Heart left ventricle (tissue), 16 donors: Measurements from ENCODE around the gene HAO2. TPM values are rescaled to one million over a fixed set of nuclear protein-coding genes. Genes with fewer than 3 reads are reported as not detected.

Source experiments
- ATAC-seq, 4 donors: fragments of 200-7000 bp; cut with Tn5 transposase; one replicate each; pipeline ENCODE4 v1.9.1; 2020 to 2022; ENCODE audit warnings: moderate library complexity in 4 of 4, mild to moderate bottlenecking in 3 of 4, moderate number of reproducible peaks in 1 of 4
- DNase-seq, 5 donors: peaks; one replicate each; pipeline ENCODE4 v3.0.0-alpha.2; 2020
- H3K27ac ChIP-seq, 12 donors: fragments of 200-600 bp; sonication (generic) in 4 of 12; one replicate each; pipeline versions ENCODE4 v1.5.0 to v1.8.0; 2016 to 2022; ENCODE audit warnings: mild to moderate bottlenecking in 2 of 12
- H3K27me3 ChIP-seq, 9 donors: fragments of 200-600 bp; sonication (generic) in 2 of 9; one replicate each; pipeline versions ENCODE4 v1.5.1 to v1.8.0; 2016 to 2022; ENCODE audit warnings: mild to moderate bottlenecking in 3 of 9
- H3K36me3 ChIP-seq, 9 donors: fragments of 200-600 bp; sonication (generic) in 2 of 9; one replicate each; pipeline versions ENCODE4 v1.5.0 to v1.8.0; 2018 to 2022; ENCODE audit warnings: mild to moderate bottlenecking in 2 of 9
- H3K4me1 ChIP-seq, 12 donors: fragments of 200-600 bp; sonication (generic) in 4 of 12; one replicate each; pipeline versions ENCODE4 v1.5.0 to v1.8.0; 2016 to 2022; ENCODE audit warnings: mild to moderate bottlenecking in 3 of 12
- H3K4me3 ChIP-seq, 12 donors: fragments of 200-600 bp; sonication (generic) in 4 of 12; one replicate each; pipeline versions ENCODE4 v1.5.0 to v1.8.0; 2017 to 2022; ENCODE audit warnings: mild to moderate bottlenecking in 9 of 12, moderate library complexity in 4 of 12
- H3K9me3 ChIP-seq, 12 donors: fragments of 200-600 bp; sonication (generic) in 4 of 12; one replicate each; pipeline versions ENCODE4 v1.5.0 to v1.8.0; 2016 to 2022; ENCODE audit warnings: mild to moderate bottlenecking in 1 of 12
- POLR2A ChIP-seq, 2 donors: fragments of 450-650 bp; IDR thresholded peaks; one replicate each; pipeline ENCODE4 v1.6.1; 2017; ENCODE audit warnings: antibody characterized with exemption in 2 of 2, mild to moderate bottlenecking in 2 of 2, moderate library complexity in 2 of 2
- WGBS, 4 donors: extraction: QIAGEN DNeasy Blood & Tissue Kit in 2 of 4; methylation state at CpG; one replicate each; pipeline versions ENCODE4 v1.1.5 to v1.1.7; 2013 to 2018; 5-methylcytosine and 5-hydroxymethylcytosine counted together
- intact Hi-C, 10 donors: fragments of 100-400 bp; cut with DNase I; formaldehyde crosslinking; loops; one replicate each; pipeline versions ENCODE4 v1.11.1 to v1.14.2; 2022
- polyA plus RNA-seq, 2 donors: library from polyadenylated mRNA; stranded (reverse); fragments of 200-250 nt; gene quantifications; one replicate each; pipeline ENCODE4 v1.2.3, GENCODE V29; 2013
- total RNA-seq, 9 donors: library from RNA; depleted of rRNA in 2 of 9; stranded (reverse); fragments of >200 nt in 2 of 9; fragmentation: NEBNext Ultra II Directional in 3 of 9; extraction: Animal tissue kit (Norgen Biotek cat#: 25700) in 3 of 9; gene quantifications; one replicate each; pipeline versions ENCODE4 v1.1.0 to v1.2.4, GENCODE V29; 2016 to 2023
- TF ChIP-seq, protein P1 (sequence below), 12 donors: fragments of 200-600 bp; sonication (generic) in 4 of 12; IDR thresholded peaks; one replicate each; pipeline versions ENCODE4 v1.5.0 to v1.8.0; 2018 to 2022; ENCODE audit warnings: antibody characterized with exemption in 12 of 12, mild to moderate bottlenecking in 5 of 12
- donor health status: ischemic (EF 13 %, LVEDD 7.1; RV severe dilation, severe dysfunction).
- donor health status: healthy with polysubstance abuse.
- donor health status: DM: no; HTN: yes; CAD: no.
- donor health status: DM: no; HTN: no; CAD: no.
- donor health status: ischemic (EF 25% LVEDD 6.9; RV normal size, moderate dysfunction).
- donor health status: ischemic (EF 25% LVEDD 5.7; RV mildly dilated, moderate dysfunction).
- donor health status: healthy.
- donor health status: DM: yes; HTN: yes; CAD: no.
- donor health status: ischemic (EF 35%, LVEDD 5.7; RV mildly dilated, moderate dysfunction).
- donor health status: nonischemic (EF 11% LVEDD 7.7; RV severe dilation, severe dysfunction).
- donor health status: DM: yes; HTN: yes; CAD: no.
- donor health status: PGD.
- donor health status: ischemic (EF 29% LVEDD 5.4; RV normal size, mild dysfunction).
- donor health status: nonischemic (EF 23%, LVEDD 6.1; RV moderate dilation, normal function).

The HAO2 gene
- total and polyA plus RNA-seq, 11 donors: not detected

- 75 to 80% (median 78%) methylated on average over 2 of the region's 2 CpGs for WGBS, 4 donors
- Histone ChIP-seq H3K27me3 (no peaks in the 10 kb centered on the region), H3K4me1 (no peaks in the 10 kb centered on the region), H3K9me3 (no peaks in the 10 kb centered on the region), H3K4me3 (no peak overlapping the region), H3K27ac (no peak overlapping the region), H3K36me3 (no peaks in the 10 kb centered on the region)
- ATAC-seq: no peak
- intact Hi-C loops: no loop called here
- TF ChIP-seq, protein P1, sequence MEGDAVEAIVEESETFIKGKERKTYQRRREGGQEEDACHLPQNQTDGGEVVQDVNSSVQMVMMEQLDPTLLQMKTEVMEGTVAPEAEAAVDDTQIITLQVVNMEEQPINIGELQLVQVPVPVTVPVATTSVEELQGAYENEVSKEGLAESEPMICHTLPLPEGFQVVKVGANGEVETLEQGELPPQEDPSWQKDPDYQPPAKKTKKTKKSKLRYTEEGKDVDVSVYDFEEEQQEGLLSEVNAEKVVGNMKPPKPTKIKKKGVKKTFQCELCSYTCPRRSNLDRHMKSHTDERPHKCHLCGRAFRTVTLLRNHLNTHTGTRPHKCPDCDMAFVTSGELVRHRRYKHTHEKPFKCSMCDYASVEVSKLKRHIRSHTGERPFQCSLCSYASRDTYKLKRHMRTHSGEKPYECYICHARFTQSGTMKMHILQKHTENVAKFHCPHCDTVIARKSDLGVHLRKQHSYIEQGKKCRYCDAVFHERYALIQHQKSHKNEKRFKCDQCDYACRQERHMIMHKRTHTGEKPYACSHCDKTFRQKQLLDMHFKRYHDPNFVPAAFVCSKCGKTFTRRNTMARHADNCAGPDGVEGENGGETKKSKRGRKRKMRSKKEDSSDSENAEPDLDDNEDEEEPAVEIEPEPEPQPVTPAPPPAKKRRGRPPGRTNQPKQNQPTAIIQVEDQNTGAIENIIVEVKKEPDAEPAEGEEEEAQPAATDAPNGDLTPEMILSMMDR (IDR thresholded peaks at IDR 0.05): no peak
- TF ChIP-seq POLR2A (IDR thresholded peaks at IDR 0.05): no peak
- no peak for DNase-seq
Observed at GRCh38 chr1:119380304-119380703, 11.7 kb downstream of the HAO2 start.

GRCh38 chr1:119380983-119381662, 12.5 kb downstream of the HAO2 start:
- DNase-seq (no peak), ATAC-seq (no peak)
- WGBS, 4 donors: 92 to 97% (median 96%) methylated on average over 5 of the region's 5 CpGs
- Histone ChIP-seq H3K4me1 (no peaks in the 10 kb centered on the region), H3K9me3 (no peaks in the 10 kb centered on the region), H3K36me3 (no peaks in the 10 kb centered on the region), H3K4me3 (no peak overlapping the region), H3K27ac (no peak overlapping the region), H3K27me3 (no peaks in the 10 kb centered on the region)
- intact Hi-C loops: no loop called here
- TF ChIP-seq POLR2A (IDR thresholded peaks at IDR 0.05): no peak
- TF ChIP-seq, protein P1 (IDR thresholded peaks at IDR 0.05): no peak

- Histone ChIP-seq H3K27me3 (no peaks in the 10 kb centered on the region), H3K27ac (no peak overlapping the region), H3K4me1 (no peaks in the 10 kb centered on the region), H3K9me3 (no peaks in the 10 kb centered on the region), H3K4me3 (no peak overlapping the region), H3K36me3 (no peaks in the 10 kb centered on the region)
- 88 to 96% (median 90%) methylated on average over 4 of the region's 4 CpGs for WGBS, 4 donors
- ATAC-seq (no peak), DNase-seq (no peak)
- no peak for TF ChIP-seq POLR2A (IDR thresholded peaks at IDR 0.05)
- TF ChIP-seq, protein P1 (IDR thresholded peaks at IDR 0.05): no peak
- intact Hi-C loops: no loop called here
Observed at GRCh38 chr1:119384591-119384990, 16.0 kb downstream of the HAO2 start.

DNA sequence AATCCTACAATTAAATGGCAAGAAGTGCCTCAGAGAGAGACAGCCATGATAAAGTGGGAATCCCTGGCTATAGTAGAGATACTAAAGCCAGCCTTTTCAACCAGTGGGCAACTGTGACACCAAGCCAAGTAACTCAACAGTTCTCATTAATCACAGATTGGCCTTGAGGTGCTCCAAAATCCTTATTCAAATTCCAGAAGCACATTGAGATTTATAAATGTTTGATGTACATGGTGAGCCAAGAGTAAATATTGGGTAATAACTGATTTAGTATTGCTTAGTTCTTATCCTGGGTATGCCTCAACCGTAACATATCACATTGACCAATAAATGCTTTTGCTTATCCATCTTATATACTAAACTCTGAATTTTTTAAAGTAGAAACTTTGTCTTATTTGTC, 17.1 kb downstream of the HAO2 start:
- no peak for TF ChIP-seq POLR2A (IDR thresholded peaks at IDR 0.05)
- TF ChIP-seq, protein P1 (IDR thresholded peaks at IDR 0.05): no peak
- Histone ChIP-seq H3K4me3 (no peak overlapping the region), H3K27me3 (peaks cover 0 to 3% (median 0%) of the 10 kb centered on the region in 9 donors), H3K36me3 (no peaks in the 10 kb centered on the region), H3K4me1 (no peaks in the 10 kb centered on the region), H3K27ac (no peak overlapping the region), H3K9me3 (no peaks in the 10 kb centered on the region)
- WGBS, 4 donors: 96 to 100% (median 97%) methylated on average over 1 of the region's 1 CpG
- ATAC-seq (no peak), DNase-seq (no peak)
- intact Hi-C loops: no loop called here
